NK-92 (cell line): Measurements from ENCODE around the gene IRF7.

Experiments
- DNase-seq: peaks from one replicate; lab custom pipeline; 2025; ENCODE audit not compliant: unreplicated experiment; lab: John Stamatoyannopoulos, UW

The IRF7 gene

GRCh38 chr11:565921-566509 is 49.7 kb downstream of the IRF7 start:
- DNase-seq: no peak

- no peak for DNase-seq
Observed at GRCh38 chr11:563812-564578, 51.8 kb downstream of the IRF7 start.

GRCh38 chr11:563066-563811 is 52.5 kb downstream of the IRF7 start:
- no peak for DNase-seq
